Measurements from ENCODE around the gene EPAS1. TPM values are rescaled to one million over a fixed set of nuclear protein-coding genes. Genes with fewer than 3 reads are reported as not detected.
A peak's percentile ranks its signal among the peaks of the same experiment; 100 is the strongest.

EPAS1 gene
- polyA plus RNA-seq, 1 of the 3 experiments (the other 2 are of a cell fraction) = 69.2 TPM

DNA sequence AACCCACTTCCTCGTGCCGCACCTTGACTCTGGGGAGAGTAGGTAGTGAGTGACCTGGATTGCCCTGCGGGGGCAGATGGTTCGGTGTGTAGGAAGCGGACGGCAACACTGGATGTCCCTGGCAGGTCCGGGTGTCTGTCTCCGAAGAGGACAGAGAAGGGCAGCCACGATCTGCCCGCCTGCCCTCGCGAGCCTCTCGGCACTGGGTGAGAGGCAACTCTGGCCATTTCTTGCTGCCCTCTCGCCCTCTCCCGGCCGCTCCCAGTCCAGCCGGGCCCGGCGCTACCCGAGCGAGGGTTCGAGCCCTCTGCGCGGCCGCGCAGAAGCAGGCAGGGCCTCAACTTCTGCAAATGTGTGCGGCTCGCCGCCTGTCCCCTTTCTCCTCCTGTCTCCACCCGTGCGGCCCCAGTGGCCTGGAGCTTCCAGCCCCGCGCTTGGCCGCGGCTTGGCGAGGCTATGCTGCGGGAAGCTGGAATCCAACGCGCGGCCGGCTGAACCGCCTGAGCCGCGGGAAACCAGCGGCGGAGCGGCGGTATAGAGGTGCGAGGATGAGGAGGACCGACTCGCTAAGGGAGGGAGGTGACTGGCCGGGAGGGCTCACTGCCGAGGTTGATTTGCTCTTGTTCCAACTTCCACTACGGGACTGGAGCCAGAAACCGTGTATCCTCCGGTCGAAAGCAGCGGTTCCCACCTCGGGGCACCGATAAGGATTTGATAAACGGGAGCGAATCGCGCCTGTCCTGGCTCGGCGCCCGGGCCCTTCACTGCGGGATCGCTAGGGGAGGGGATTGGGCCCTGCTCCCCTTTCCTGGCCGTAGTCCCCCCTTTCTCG lies 1.5 kb downstream of the EPAS1 start:
- peaks cover 50% of the 10 kb centered on the region for H4K20me1 ChIP-seq (ENCODE audit: insufficient read depth)
- peak overlapping the region; percentile 31; the same call in 1 of the 2 replicates for H2AFZ ChIP-seq (ENCODE audit: low read depth)
- WGBS (ENCODE audit: low lambda C conversion rate) = 2% methylated on average over 45 of the region's 71 CpGs
- peaks cover 8 to 36% of the 10 kb centered on the region in 2 experiments; a peak in 3 of 4 replicates for H3K4me1 ChIP-seq (ENCODE audit: control insufficient read depth in 1 of 2, insufficient read depth in 2 of 2, low read depth in 1 of 2, low read length in 1 of 2)
- peak overlapping the region; percentile 88 for H3K9ac ChIP-seq
- DNase-seq = peak; percentile 88
- peak overlapping the region; percentile 96 to 98 for H3K4me3 ChIP-seq (ENCODE audit: low read depth in 2 of 2, low read length in 1 of 2)
- peaks cover 64% of the 10 kb centered on the region for H3K79me2 ChIP-seq (ENCODE audit: insufficient read depth)
- H3K9me3 ChIP-seq = no peaks in the 10 kb centered on the region
- no peaks in the 10 kb centered on the region for H3K27me3 ChIP-seq (ENCODE audit: insufficient read depth)
- no peaks in the 10 kb centered on the region for H3K36me3 ChIP-seq (replicated peaks in 1 of 2; ENCODE audit: control insufficient read depth in 1 of 2, insufficient read depth in 2 of 2, low read length in 1 of 2)
- H3K27ac ChIP-seq (ENCODE audit: low read depth in 2 of 2, low read length in 1 of 2) = peak overlapping the region; percentile 71 to 96
- CTCF ChIA-PET = interaction anchor here (0.7 to 8.7 kb wide), 21 partner anchors 9 to 307 kb away, joined by 3 to 57 read pairs (median 5); no protein-coding TSS in a partner anchor
- no peaks in the 10 kb centered on the region for H3K9me2 ChIP-seq
- POLR2A ChIA-PET = interaction anchor here (0.6 to 4.4 kb wide), 12 partner anchors 20 to 834 kb away, joined by 3 to 97 read pairs (median 5); no protein-coding TSS in a partner anchor
- H3K4me2 ChIP-seq = peak overlapping the region; percentile 96
- H3F3A ChIP-seq (replicated peaks; ENCODE audit: insufficient read depth) = no peaks in the 10 kb centered on the region
- TF ChIP-seq RCOR1 (IDR thresholded peaks at IDR 0.05; ENCODE audit: low read length) (peak; percentile 83), FOXJ3 (CRISPR knock-in tag; IDR thresholded peaks at IDR 0.05) (peak; percentile 91), RXRA (IDR thresholded peaks at IDR 0.05; ENCODE audit: borderline replicate concordance, low read depth) (no peak), GABPA (IDR thresholded peaks at IDR 0.05; ENCODE audit: low read depth) (no peak), YY1 (IDR thresholded peaks at IDR 0.05; ENCODE audit: low read depth) (no peak), FOXM1 (IDR thresholded peaks at IDR 0.05; ENCODE audit: low read depth) (no peak), NFIC (IDR thresholded peaks at IDR 0.05; ENCODE audit: borderline replicate concordance) (peak; percentile 67), POLR2AphosphoS5 (IDR thresholded peaks at IDR 0.05; ENCODE audit: low read depth, low read length) (no peak), EP300 (IDR thresholded peaks at IDR 0.05; ENCODE audit: borderline replicate concordance in 1 of 2, low read depth in 1 of 2, low read length in 1 of 2) (peak in 1 of 2 experiments; percentile 80; a peak in 2 of 4 replicates), SMC3 (IDR thresholded peaks at IDR 0.05; ENCODE audit: low read depth, low read length) (peak; percentile 54), CHD2 (IDR thresholded peaks at IDR 0.05; ENCODE audit: low read length, partially characterized antibody) (peak; percentile 79), TAF1 (IDR thresholded peaks at IDR 0.05; ENCODE audit: borderline replicate concordance, low read depth, low read length) (no peak), MXI1 (IDR thresholded peaks at IDR 0.05; ENCODE audit: low read depth, low read length) (no peak; the same call in 1 of the 2 replicates), MEF2A (IDR thresholded peaks at IDR 0.05; ENCODE audit: borderline replicate concordance, low read depth) (no peak), FOSL2 (IDR thresholded peaks at IDR 0.05; ENCODE audit: borderline replicate concordance, low read depth) (no peak), JUND (IDR thresholded peaks at IDR 0.05) (no peak), TCF12 (IDR thresholded peaks at IDR 0.05) (no peak; the same call in 1 of the 2 replicates), EZH2phosphoT487 (IDR thresholded peaks at IDR 0.05; ENCODE audit: borderline replicate concordance, low read depth) (no peak), TEAD4 (IDR thresholded peaks at IDR 0.05; ENCODE audit: borderline replicate concordance, insufficient read depth) (no peak), RFX5 (IDR thresholded peaks at IDR 0.05; ENCODE audit: low read length) (no peak), ELF1 (IDR thresholded peaks at IDR 0.05) (no peak), SIN3A (IDR thresholded peaks at IDR 0.05; ENCODE audit: borderline replicate concordance, low read depth, low read length) (0 out of 2 replicates have a peak, but pooled peaks have one; percentile 13), RAD21 (IDR thresholded peaks at IDR 0.05; ENCODE audit: low read length) (peak; percentile 55)
- TF ChIP-seq, protein P1, sequence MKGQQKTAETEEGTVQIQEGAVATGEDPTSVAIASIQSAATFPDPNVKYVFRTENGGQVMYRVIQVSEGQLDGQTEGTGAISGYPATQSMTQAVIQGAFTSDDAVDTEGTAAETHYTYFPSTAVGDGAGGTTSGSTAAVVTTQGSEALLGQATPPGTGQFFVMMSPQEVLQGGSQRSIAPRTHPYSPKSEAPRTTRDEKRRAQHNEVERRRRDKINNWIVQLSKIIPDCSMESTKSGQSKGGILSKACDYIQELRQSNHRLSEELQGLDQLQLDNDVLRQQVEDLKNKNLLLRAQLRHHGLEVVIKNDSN (IDR thresholded peaks at IDR 0.05; ENCODE audit: borderline replicate concordance, low read depth) = no peak
- TF ChIP-seq, protein P2, sequence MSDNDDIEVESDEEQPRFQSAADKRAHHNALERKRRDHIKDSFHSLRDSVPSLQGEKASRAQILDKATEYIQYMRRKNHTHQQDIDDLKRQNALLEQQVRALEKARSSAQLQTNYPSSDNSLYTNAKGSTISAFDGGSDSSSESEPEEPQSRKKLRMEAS (IDR thresholded peaks at IDR 0.05; ENCODE audit: low read depth) = peak; percentile 66
- TF ChIP-seq, protein P3, sequence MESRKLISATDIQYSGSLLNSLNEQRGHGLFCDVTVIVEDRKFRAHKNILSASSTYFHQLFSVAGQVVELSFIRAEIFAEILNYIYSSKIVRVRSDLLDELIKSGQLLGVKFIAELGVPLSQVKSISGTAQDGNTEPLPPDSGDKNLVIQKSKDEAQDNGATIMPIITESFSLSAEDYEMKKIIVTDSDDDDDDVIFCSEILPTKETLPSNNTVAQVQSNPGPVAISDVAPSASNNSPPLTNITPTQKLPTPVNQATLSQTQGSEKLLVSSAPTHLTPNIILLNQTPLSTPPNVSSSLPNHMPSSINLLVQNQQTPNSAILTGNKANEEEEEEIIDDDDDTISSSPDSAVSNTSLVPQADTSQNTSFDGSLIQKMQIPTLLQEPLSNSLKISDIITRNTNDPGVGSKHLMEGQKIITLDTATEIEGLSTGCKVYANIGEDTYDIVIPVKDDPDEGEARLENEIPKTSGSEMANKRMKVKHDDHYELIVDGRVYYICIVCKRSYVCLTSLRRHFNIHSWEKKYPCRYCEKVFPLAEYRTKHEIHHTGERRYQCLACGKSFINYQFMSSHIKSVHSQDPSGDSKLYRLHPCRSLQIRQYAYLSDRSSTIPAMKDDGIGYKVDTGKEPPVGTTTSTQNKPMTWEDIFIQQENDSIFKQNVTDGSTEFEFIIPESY (IDR thresholded peaks at IDR 0.05; ENCODE audit: borderline replicate concordance, low read depth) = no peak
- TF ChIP-seq, protein P4, sequence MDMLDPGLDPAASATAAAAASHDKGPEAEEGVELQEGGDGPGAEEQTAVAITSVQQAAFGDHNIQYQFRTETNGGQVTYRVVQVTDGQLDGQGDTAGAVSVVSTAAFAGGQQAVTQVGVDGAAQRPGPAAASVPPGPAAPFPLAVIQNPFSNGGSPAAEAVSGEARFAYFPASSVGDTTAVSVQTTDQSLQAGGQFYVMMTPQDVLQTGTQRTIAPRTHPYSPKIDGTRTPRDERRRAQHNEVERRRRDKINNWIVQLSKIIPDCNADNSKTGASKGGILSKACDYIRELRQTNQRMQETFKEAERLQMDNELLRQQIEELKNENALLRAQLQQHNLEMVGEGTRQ (IDR thresholded peaks at IDR 0.05; ENCODE audit: borderline replicate concordance, low read depth, low read length) = no peak
- TF ChIP-seq, protein P5, sequence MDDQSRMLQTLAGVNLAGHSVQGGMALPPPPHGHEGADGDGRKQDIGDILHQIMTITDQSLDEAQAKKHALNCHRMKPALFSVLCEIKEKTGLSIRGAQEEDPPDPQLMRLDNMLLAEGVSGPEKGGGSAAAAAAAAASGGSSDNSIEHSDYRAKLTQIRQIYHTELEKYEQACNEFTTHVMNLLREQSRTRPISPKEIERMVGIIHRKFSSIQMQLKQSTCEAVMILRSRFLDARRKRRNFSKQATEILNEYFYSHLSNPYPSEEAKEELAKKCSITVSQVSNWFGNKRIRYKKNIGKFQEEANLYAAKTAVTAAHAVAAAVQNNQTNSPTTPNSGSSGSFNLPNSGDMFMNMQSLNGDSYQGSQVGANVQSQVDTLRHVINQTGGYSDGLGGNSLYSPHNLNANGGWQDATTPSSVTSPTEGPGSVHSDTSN (IDR thresholded peaks at IDR 0.05) = no peak
